Stimulated activated CD8-positive, alpha-beta memory T cell treated with anti-CD3 and anti-CD28 coated beads, Interleukin-7, amount 100 ng/mL, for 4 hours (primary cell): ENCODE results near the gene AKAP14.
A peak's percentile ranks its signal among the peaks of the same experiment; 100 is the strongest.
"Not testable (repeated sequence)": the region's sequence is repeated elsewhere in the genome, so short reads cannot be mapped to it uniquely, and the experiment has no call there.

Experiments used
- DNase-seq, 2 donors: peaks; one replicate each; pipeline ENCODE4 v3.0.0-alpha.2; 2020; ENCODE audit warnings: low read depth in 2 of 2

The AKAP14 gene

DNA sequence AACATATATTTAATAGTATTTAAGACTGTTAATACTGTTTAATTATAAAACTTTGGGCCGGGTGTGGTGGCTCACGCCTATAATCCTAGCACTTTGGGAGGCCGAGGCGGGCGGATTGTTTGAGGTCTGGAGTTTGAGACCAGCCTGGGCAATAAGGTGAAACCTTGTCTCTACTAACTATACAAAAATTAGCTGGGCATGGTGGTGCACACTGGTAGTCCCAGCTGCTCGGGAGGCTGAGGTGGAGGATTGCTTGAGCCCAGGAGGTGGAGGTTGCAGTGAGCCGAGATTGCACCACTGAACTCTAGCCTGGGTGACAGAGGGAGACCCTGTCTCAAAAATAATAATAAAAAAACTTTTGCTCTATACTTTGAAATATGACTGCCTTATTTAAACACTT is 26.7 kb downstream of the AKAP14 start:
- DNase-seq: not testable (repeated sequence)

DNA sequence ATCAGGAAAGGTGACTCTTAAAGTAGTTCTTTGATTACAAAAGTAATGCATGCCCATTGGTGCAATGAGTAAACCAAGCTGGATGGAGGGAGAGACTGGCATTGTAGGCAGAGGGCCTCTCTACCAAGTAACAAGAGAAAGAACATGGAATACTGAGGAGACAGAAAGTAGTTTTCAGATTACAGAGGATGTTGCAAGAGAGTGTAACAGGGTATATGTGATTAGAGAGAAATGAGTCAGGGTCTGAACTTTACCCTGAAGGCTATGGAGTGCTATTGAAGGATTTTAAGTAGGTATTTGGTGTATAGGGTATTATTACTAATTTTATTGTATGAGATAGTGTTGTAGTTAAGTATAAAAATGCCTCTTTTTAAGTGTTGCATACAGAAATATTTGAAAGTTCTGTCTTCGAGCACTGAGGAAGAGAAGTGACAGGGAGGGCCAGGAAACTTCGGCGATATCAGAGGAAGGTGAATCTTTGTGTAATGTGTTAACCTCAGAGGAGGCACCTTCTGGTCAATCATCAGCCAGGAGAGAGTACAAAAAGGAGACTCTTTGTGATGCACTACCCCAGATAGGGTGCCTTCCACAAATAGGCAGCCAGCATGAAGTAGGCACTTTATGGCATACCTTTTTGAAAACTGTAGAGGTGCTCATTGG is 39.7 kb downstream of the AKAP14 start:
- DNase-seq: no peak

DNA sequence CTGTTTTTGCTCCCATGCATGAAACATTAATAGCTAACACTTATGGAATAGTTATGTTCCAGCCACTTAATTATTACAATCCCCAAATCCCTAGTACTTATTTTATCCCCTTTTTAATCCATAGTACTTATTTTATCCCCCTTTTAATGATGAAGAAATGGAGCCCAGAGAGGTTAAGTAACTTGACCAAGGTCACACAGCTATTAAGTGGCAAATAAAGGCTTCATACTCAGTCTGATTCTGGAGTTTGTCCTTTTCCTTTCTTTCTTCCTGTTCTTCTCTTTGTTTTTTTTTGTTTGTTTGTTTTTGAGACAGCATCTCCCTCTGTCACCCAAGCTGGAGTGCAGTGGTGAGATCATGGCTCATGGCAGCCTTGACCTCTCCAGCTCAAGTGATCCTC is 45.6 kb downstream of the AKAP14 start:
- no peak for DNase-seq

DNA sequence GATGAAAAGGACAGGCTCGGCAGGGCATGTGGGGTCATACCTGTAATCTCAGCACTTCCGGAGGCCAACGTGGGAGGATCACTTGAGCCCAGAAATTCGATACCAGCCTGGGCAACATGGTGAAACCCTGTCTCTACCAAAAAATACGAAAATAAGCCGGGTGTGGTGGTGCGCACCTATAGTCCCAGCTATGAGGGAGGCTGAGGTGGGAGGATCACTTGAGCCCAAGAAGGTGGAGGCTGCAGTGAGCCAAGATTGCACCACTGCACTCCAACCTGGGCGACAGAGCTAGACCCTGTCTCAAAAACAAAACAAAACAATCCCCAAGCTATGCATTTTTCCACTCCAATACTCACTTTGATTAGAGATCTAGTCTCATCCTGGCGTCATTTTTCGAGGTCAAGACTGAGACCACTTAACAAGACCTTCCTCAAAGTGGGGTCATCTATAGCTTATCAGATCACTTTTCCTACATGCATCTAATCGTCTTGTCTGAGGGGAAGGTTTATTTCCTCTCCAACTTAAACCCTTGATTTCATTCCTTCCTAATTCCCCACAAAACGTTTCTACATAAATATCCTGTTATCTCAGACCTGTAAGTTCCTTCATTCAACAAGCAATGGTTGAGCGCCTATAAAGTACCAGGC is 46.6 kb downstream of the AKAP14 start:
- no peak for DNase-seq

DNA sequence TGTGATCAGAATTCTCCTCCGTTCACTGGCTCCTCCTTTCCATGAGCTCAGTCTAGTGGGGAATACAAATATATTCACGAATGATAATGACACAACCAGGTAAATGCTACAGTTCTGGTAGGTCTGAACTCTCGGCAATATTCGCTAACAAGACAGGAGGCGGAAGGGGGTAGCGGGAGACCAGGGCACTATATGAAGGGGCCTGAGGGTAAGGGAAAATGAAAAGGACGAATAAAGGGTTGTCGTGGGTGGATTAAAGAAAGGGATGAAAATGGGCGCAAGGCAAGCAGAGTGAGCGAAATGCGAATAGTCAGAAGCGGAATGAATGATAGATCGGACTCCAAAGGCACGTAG is 47.1 kb downstream of the AKAP14 start:
- DNase-seq: no peak

DNA sequence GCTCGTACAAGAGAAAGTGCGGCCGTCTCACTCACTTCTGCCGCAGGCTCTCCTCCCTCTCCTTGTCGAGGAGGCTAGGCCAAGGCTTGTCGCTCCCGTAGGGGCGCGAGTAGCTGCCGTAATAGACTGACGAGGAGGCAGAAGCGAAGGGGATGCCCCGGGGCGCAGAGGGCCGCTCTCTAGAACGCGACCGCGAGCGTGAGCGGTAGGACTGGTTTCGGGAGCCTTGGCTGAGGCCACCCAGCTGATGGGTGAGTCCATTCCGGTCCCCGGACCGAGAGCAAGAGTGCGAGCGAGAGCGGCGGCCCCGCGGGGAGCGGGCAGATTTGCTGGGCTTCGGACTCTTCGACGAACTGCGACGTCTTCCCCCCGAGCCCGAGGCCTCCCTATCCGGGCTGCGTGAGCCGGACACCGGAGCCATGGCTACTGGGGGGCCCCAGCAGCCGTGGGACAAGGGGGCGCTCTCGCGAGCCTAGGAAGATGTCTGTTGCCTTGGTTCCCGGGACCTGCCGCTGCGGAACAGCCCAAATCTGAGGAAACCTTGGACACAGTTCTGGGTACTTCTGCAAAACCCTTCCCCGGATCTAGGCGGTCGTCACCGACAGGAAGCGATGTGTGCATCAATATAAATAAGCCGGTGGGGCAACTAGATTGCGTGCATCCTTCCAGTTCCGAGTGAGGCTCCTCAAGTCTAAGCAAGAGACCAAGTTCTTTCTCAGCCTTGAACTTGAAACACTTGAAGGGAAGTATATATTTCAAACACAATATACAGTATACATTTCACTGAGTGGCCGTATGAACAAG is 47.7 kb downstream of the AKAP14 start, which contains the start of gene NKAP:
NKAP (minus strand) TSS at position 567 of the 804 bp plus-strand sequence; CDS start at position 421, 146 bp downstream.
- DNase-seq: peak; percentile 64 to 73

DNA sequence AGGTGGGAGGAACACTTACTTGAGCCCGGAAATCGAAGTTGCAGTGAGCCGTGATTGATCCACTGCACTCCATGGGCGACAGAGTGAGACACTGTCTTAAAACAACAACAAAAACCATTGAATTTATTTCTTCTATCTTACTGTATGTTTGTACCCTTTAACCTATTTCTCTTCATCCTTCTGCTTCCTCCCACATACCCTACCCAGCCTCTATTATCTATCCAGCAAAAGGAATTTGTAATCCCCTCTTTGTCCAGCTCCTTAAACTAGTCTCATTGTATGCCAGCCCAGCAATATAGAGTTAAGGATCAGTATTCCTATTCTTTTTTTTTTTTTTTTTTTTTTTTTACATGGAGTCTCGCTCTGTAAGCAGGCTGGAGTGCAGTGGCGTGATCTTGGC is 49.8 kb downstream of the AKAP14 start:
- DNase-seq: no peak

DNA sequence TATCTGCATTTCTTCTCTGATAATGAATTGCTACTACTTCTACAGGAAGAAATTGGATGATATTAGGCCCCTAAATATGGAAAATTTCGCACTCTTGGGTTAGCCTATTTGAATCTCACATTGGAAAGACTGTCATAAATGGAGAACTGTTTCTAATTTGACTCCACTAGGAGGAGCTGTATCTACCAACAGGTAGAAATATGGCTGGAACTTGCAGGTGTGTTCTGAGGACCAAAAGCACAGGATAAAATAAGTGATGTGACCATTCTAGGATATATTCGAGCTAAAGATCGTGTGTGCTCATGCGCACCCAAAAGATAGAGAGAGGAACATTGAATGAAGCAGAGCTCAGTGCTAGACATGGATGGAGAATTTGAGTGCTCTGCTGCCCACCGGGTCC is 52.7 kb downstream of the AKAP14 start:
- DNase-seq: no peak

DNA sequence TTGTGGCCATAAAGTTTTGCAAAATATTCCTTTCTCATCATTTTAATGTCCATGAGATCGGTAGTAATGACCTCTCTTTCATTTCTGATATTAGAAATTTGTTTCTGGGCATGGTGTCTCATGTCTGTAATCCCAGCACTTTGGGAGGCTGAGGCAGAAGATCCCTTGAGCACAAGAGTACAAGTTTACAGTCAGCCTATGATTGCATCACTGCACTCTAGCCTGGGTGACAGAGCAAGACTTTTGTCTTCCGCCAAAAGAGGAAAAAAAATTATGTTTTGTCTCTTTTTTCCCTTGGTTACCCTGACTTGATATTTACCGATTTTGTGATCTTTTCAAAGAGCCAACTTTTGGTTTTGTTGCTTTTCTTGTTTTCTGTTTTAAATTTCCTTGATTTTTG is 58.7 kb downstream of the AKAP14 start:
- DNase-seq: no peak

DNA sequence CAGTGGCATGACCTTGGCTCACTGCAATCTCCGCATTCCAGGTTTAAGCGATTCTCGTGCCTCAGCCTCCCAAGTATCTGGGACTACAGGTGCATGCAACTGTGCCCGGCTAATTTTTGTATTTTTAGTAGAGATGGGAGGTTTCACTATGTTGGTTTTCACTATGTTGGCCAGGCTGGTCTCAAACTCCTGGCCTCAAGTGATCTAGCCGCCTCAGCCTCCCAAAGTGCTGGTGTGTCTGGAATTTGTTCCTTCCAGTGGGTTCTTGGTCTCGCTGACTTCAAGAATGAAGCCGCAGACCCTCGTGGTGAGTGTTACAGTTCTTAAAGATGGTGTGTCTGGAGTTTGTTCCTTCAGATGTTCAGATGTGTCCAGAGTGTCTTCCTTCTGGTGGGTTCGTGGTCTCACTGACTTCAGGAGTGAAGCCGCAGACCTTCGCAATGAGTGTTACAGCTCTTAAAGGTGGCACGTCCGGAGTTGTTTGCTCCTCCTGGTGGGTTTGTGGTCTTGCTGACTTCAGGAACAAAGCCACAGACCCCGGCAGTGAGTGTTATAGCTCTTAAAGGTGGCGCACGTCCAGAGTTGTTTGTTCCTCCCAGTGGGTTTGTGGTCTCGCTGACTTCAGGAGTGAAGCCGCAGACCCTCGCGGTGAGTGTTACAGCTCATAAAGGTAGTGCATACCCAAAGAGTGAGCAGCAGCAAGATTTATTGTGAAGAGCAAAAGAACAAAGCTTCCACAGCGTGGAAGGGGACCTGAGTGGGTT is 60.3 kb downstream of the AKAP14 start:
- peak; percentile 8 to 17 for DNase-seq

DNA sequence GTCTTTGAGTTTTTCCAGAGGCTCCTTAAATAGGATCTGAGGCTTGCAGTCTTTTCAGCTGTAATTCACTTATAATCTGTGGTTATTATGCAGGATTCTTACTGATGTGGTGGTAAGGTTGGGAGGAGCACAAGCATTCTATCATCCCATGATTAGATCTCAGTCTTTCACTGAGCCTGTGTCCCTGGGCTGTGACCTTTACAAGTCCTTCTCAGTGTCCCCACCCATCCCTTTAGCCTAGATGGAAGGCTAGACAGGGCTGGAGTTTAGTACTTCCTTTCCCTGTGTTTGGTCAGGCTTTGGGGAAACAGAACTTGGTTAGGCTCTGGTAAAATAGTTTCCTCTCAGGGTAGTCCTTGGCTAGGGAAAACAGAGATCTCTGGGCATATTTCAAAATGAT is 64.9 kb downstream of the AKAP14 start:
- no peak for DNase-seq

DNA sequence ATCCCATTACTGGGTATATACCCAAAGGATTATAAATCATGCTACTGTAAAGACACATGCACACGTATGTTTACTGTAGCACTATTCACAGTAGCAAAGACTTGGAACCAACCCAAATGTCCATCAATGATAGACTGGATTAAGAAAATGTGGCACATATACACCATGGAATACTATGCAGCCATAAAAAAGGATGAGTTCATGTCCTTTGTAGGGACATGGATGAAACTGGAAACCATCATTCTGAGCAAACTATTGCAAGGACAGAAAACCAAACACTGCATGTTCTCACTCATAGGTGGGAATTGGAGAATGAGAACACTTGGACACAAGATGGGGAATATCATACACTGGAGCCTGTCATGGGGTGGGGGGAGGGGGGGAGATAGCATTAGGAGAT is 71.1 kb downstream of the AKAP14 start:
- DNase-seq: not testable (repeated sequence)
